ENCODE data around the gene LAG3.

Gene LAG3

GRCh38 chr12:6807170-6807569 lies 34.9 kb downstream of the LAG3 start:
- no peak overlapping the region for H3K4me3 ChIP-seq (ENCODE audit: low read depth, low read length)
- no peak for TF ChIP-seq CTCF (IDR thresholded peaks at IDR 0.05; ENCODE audit: low read depth, low read length, missing control alignments)
- no peak for DNase-seq (ENCODE audit: low read depth)

- DNase-seq (ENCODE audit: low read depth) = no peak
- TF ChIP-seq CTCF (IDR thresholded peaks at IDR 0.05; ENCODE audit: low read depth, low read length, missing control alignments) = no peak
- H3K4me3 ChIP-seq (ENCODE audit: low read depth, low read length) = no peak overlapping the region
Measured at GRCh38 chr12:6809056-6809455, 36.7 kb downstream of the LAG3 start.

GRCh38 chr12:6810758-6811157 lies 38.4 kb downstream of the LAG3 start:
- no peak overlapping the region for H3K4me3 ChIP-seq (ENCODE audit: low read depth, low read length)
- TF ChIP-seq CTCF (IDR thresholded peaks at IDR 0.05; ENCODE audit: low read depth, low read length, missing control alignments) = no peak
- DNase-seq (ENCODE audit: low read depth) = no peak

- no peak overlapping the region for H3K4me3 ChIP-seq (ENCODE audit: low read depth, low read length)
- DNase-seq (ENCODE audit: low read depth) = no peak
- no peak for TF ChIP-seq CTCF (IDR thresholded peaks at IDR 0.05; ENCODE audit: low read depth, low read length, missing control alignments)
Measured at GRCh38 chr12:6813363-6813762, 41.0 kb downstream of the LAG3 start.

DNA sequence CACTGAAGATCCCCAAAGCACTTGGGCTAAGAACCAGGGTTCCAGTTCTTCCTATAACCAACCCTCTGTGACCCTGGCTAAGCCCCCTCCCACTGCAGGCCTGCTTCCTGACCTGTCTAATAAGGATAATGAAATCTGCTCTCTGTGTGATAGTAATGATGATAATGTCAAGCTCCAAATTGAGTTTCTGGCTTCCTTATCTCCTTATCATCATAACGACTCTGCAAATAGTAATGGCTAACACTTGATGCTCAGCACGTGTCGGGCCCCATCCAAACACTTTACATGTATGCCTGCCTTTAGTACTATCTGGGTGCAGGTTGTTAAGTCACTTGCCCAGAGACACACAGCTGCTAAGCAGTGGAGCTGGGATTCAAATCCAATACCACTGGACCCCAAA lies 44.3 kb downstream of the LAG3 start:
- no peak overlapping the region for H3K4me3 ChIP-seq (ENCODE audit: low read depth, low read length)
- DNase-seq (ENCODE audit: low read depth) = no peak
- TF ChIP-seq CTCF (IDR thresholded peaks at IDR 0.05; ENCODE audit: low read depth, low read length, missing control alignments) = no peak

- TF ChIP-seq CTCF (IDR thresholded peaks at IDR 0.05; ENCODE audit: low read depth, low read length, missing control alignments) = no peak
- no peak for DNase-seq (ENCODE audit: low read depth)
- no peak overlapping the region for H3K4me3 ChIP-seq (ENCODE audit: low read depth, low read length)
Measured at GRCh38 chr12:6817098-6817497, 44.8 kb downstream of the LAG3 start.

DNA sequence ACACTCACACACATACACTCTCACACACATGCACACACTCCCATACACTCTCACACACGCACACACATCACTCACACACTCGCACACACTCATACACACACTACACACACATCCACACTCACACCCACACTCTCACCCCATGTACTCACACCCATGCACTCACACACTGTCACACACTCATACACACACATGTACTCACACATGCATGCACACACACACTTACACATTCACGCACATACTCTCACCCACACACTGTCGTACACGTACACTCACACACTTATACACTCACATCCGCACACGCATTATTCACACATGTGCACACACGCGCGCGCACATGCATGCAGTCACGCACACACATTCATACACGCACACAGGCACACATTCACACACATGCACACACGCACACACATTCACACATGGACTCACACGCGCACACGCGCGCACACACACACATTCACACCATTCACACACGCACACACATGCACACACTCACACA lies 45.4 kb downstream of the LAG3 start:
- no peak for TF ChIP-seq CTCF (IDR thresholded peaks at IDR 0.05; ENCODE audit: low read depth, low read length, missing control alignments)
- no peak overlapping the region for H3K4me3 ChIP-seq (ENCODE audit: low read depth, low read length)
- DNase-seq (ENCODE audit: low read depth) = peak; percentile 12

All from GM12864 (cell line).